HepG2 (cell line): ENCODE results near the gene FERMT2. TPM values are rescaled to one million over a fixed set of nuclear protein-coding genes. Genes with fewer than 3 reads are reported as not detected.

Source experiments
- AKAP8 ChIP-seq: sonication (generic); formaldehyde crosslinking; IDR thresholded peaks from 2 replicates; pipeline ENCODE4 v1.5.1; 2020; ENCODE audit warnings: mild to moderate bottlenecking, missing genetic modification reagents
- ATF4 ChIP-seq, 2 experiments: fragments of 450-650 bp in 1 of 2; sonication (generic) in 1 of 2; formaldehyde crosslinking; IDR thresholded peaks; 2 replicates each; pipeline versions ENCODE4 v1.5.0 to v1.8.0; 2020 to 2022; ENCODE audit warnings: mild to moderate bottlenecking in 1 of 2, missing genetic modification reagents in 1 of 2
- CENPBD1 ChIP-seq: sonication (generic); formaldehyde crosslinking; IDR thresholded peaks from 2 replicates; pipeline ENCODE4 v1.8.0; 2022; ENCODE audit warnings: missing genetic modification reagents, low read depth, mild to moderate bottlenecking, borderline replicate concordance
- FOXO4 ChIP-seq: sonication (generic); formaldehyde crosslinking; conservative IDR thresholded peaks from 2 replicates; pipeline ENCODE4 v1.8.1; 2023; ENCODE audit warnings: missing genetic modification reagents
- HDAC1 ChIP-seq: sonication (generic); formaldehyde crosslinking; IDR thresholded peaks from 2 replicates; pipeline ENCODE4 v1.5.1; 2020; ENCODE audit warnings: mild to moderate bottlenecking, missing genetic modification reagents
- HDAC2 ChIP-seq: sonication (generic); formaldehyde crosslinking; IDR thresholded peaks from 2 replicates; pipeline ENCODE4 v1.4.0; 2020; ENCODE audit warnings: missing genetic modification reagents
- HHEX ChIP-seq: IDR thresholded peaks from 2 replicates; pipeline ENCODE4 v1.6.1; 2016; ENCODE audit warnings: control low read depth
- HOMEZ ChIP-seq: IDR thresholded peaks from 2 replicates; pipeline ENCODE4 v1.6.1; 2016; ENCODE audit warnings: low read depth
- ISL2 ChIP-seq: sonication (generic); formaldehyde crosslinking; IDR thresholded peaks from 2 replicates; pipeline ENCODE4 v1.5.0; 2020; ENCODE audit warnings: missing genetic modification reagents
- JUNB ChIP-seq: sonication (generic); formaldehyde crosslinking; IDR thresholded peaks from 2 replicates; pipeline ENCODE4 v1.8.0; 2022; ENCODE audit warnings: missing genetic modification reagents, mild to moderate bottlenecking, borderline replicate concordance
- KLF16 ChIP-seq, 2 experiments: sonication (generic) in 1 of 2; formaldehyde crosslinking in 1 of 2; IDR thresholded peaks; 2 replicates each; pipeline versions ENCODE4 v1.6.1 to v1.8.0; 2016 to 2023; ENCODE audit warnings: missing genetic modification reagents in 2 of 2, missing compliant biosample characterization in 1 of 2
- MBNL3 ChIP-seq: fragments of 250-450 bp; sonication (Bioruptor Pico); conservative IDR thresholded peaks from 2 replicates; pipeline ENCODE4 v1.8.0; 2022; ENCODE audit warnings: mild to moderate bottlenecking, inconsistent platforms
- MEIS1 ChIP-seq: sonication (generic); formaldehyde crosslinking; IDR thresholded peaks from 2 replicates; pipeline ENCODE4 v1.9.0; 2021; ENCODE audit warnings: mild to moderate bottlenecking, missing genetic modification reagents, moderate library complexity, borderline replicate concordance
- MTF1 ChIP-seq: sonication (generic); formaldehyde crosslinking; IDR thresholded peaks from 2 replicates; pipeline ENCODE4 v1.5.0; 2020; ENCODE audit warnings: missing genetic modification reagents
- NR2C2 ChIP-seq: sonication (generic); formaldehyde crosslinking; IDR thresholded peaks from 2 replicates; pipeline ENCODE4 v1.4.0; 2020; ENCODE audit warnings: missing genetic modification reagents, mild to moderate bottlenecking, moderate library complexity, borderline replicate concordance
- REPIN1 ChIP-seq: sonication (generic); formaldehyde crosslinking; IDR thresholded peaks from 2 replicates; pipeline ENCODE4 v1.8.0; 2022; ENCODE audit warnings: missing genetic modification reagents, low read depth, mild to moderate bottlenecking, borderline replicate concordance
- SCMH1 ChIP-seq: sonication (generic); formaldehyde crosslinking; IDR thresholded peaks from 2 replicates; pipeline ENCODE4 v1.9.0; 2021; ENCODE audit warnings: missing genetic modification reagents, mild to moderate bottlenecking, borderline replicate concordance
- SMYD3 ChIP-seq: sonication (generic); formaldehyde crosslinking; IDR thresholded peaks from 2 replicates; pipeline ENCODE4 v1.8.1; 2023; ENCODE audit warnings: mild to moderate bottlenecking, missing genetic modification reagents
- SNAPC5 ChIP-seq: sonication (generic); formaldehyde crosslinking; IDR thresholded peaks from 2 replicates; pipeline ENCODE4 v1.8.1; 2023; ENCODE audit warnings: mild to moderate bottlenecking, missing genetic modification reagents, borderline replicate concordance
- SOX5 ChIP-seq: IDR thresholded peaks from 2 replicates; pipeline ENCODE4 v1.6.1; 2016; ENCODE audit warnings: borderline replicate concordance
- SYNCRIP ChIP-seq: fragments of 200-400 bp; formaldehyde crosslinking; IDR thresholded peaks from 2 replicates; pipeline ENCODE4 v1.6.1; 2018; ENCODE audit warnings: mild to moderate bottlenecking, low read depth, low read length; ENCODE audit not compliant: insufficient read depth
- TGIF2 ChIP-seq: IDR thresholded peaks from 2 replicates; pipeline ENCODE4 v1.6.1; 2016; ENCODE audit warnings: control low read depth, missing compliant biosample characterization
- ZNF136 ChIP-seq: sonication (generic); formaldehyde crosslinking; IDR thresholded peaks from 2 replicates; pipeline ENCODE4 v1.8.1; 2022; ENCODE audit warnings: low read depth, mild to moderate bottlenecking, moderate library complexity, missing genetic modification reagents
- ZNF232 ChIP-seq: sonication (generic); formaldehyde crosslinking; IDR thresholded peaks from 2 replicates; pipeline ENCODE4 v1.4.0; 2020; ENCODE audit warnings: missing genetic modification reagents, borderline replicate concordance
- ZNF333 ChIP-seq: sonication (generic); formaldehyde crosslinking; IDR thresholded peaks from 2 replicates; pipeline ENCODE4 v1.4.0; 2020; ENCODE audit warnings: mild to moderate bottlenecking, missing genetic modification reagents, borderline replicate concordance
- ZNF75D ChIP-seq: sonication (generic); formaldehyde crosslinking; IDR thresholded peaks from 2 replicates; pipeline ENCODE4 v1.8.1; 2023; ENCODE audit warnings: missing genetic modification reagents, mild to moderate bottlenecking, borderline replicate concordance
- ZNF773 ChIP-seq: sonication (generic); formaldehyde crosslinking; IDR thresholded peaks from 2 replicates; pipeline ENCODE4 v1.4.0; 2020; ENCODE audit warnings: missing genetic modification reagents, borderline replicate concordance
- polyA plus RNA-seq, 8 experiments: library from polyadenylated mRNA; depleted of rRNA in 3 of 8; stranded (reverse) in 7 of 8; unstranded in 1 of 8; fragments of >200 nt; fragmentation: Illumina TruSeq in 4 of 8; extraction: Trizol in 4 of 8; gene quantifications; 2 replicates each; pipeline versions ENCODE4 v1.2.1 to v1.2.3, GENCODE V29; 2011 to 2016; ENCODE audit warnings: low read depth in 4 of 8, missing spikeins in 1 of 8, mixed read lengths in 1 of 8; ENCODE audit not compliant: insufficient read depth in 1 of 8
- total RNA-seq, 5 experiments: library from RNA; depleted of rRNA; stranded (reverse); fragments of >200 nt; fragmentation: Illumina TruSeq; extraction: Trizol; gene quantifications; 2 replicates each; pipeline ENCODE4 v1.2.3, GENCODE V29; 2016; ENCODE audit warnings: low read depth in 1 of 5

Gene FERMT2
- total and polyA plus RNA-seq, 2 of the 13 experiments (the other 11 are each of a cell fraction or from before 2014, with no cell fraction given) = 36.2 to 60.4 TPM

- TF ChIP-seq MBNL3 (CRISPR knock-in tag) (no peak), ISL2 (CRISPR knock-in tag) (peak; percentile 96), CENPBD1 (CRISPR knock-in tag) (no peak), KLF16 (CRISPR knock-in tag; IDR thresholded peaks at IDR 0.05) (peak in 1 of 2 experiments; percentile 83; a peak in 2 of 4 replicates), SCMH1 (no peak), JUNB (CRISPR knock-in tag) (peak; percentile 31; the same call in 1 of the 2 replicates), SOX5 (peak; percentile 91), ZNF232 (CRISPR knock-in tag) (no peak), ZNF75D (CRISPR knock-in tag) (no peak), REPIN1 (peak; percentile 85; the same call in 1 of the 2 replicates), ATF4 (CRISPR knock-in tag; IDR thresholded peaks at IDR 0.05) (peak in 1 of 2 experiments; percentile 92; a peak in 2 of 4 replicates), ZNF136 (CRISPR knock-in tag) (peak; percentile 39; the same call in 1 of the 2 replicates), HHEX (CRISPR knock-in tag) (peak; percentile 70), SMYD3 (CRISPR knock-in tag) (peak; percentile 21; the same call in 1 of the 2 replicates), MTF1 (CRISPR knock-in tag) (no peak), FOXO4 (CRISPR knock-in tag) (no peak), HOMEZ (CRISPR knock-in tag) (peak; percentile 90; the same call in 1 of the 2 replicates), AKAP8 (peak; percentile 63; the same call in 1 of the 2 replicates), ZNF773 (no peak), HDAC2 (CRISPR knock-in tag) (peak; percentile 99), ZNF333 (CRISPR knock-in tag) (no peak), HDAC1 (peak; percentile 98), MEIS1 (peak; percentile 34; the same call in 1 of the 2 replicates), SNAPC5 (CRISPR knock-in tag) (no peak), NR2C2 (CRISPR knock-in tag) (peak; percentile 81), SYNCRIP (no peak), TGIF2 (CRISPR knock-in tag) (no peak)
These were observed 129.0 kb downstream of the FERMT2 start (continued) for GRCh38 chr14:52821805-52822250.
